GM10266 (cell line): Measurements from ENCODE around the gene ZNF280D.
"Not testable (repeated sequence)": the region's sequence is repeated elsewhere in the genome, so short reads cannot be mapped to it uniquely, and the experiment has no call there.

ENCODE experiments used
- DNase-seq: peaks from one replicate; pipeline ENCODE4 v3.0.0; 2012; ENCODE audit errors: extremely low spot score
- TF ChIP-seq, protein P1 (sequence below): IDR thresholded peaks from 2 replicates; pipeline ENCODE4 v1.5.1; 2012; ENCODE audit warnings: mild to moderate bottlenecking, low read depth; ENCODE audit not compliant: control insufficient read depth, insufficient read depth; ENCODE audit errors: missing control alignments

ZNF280D gene, protein sequence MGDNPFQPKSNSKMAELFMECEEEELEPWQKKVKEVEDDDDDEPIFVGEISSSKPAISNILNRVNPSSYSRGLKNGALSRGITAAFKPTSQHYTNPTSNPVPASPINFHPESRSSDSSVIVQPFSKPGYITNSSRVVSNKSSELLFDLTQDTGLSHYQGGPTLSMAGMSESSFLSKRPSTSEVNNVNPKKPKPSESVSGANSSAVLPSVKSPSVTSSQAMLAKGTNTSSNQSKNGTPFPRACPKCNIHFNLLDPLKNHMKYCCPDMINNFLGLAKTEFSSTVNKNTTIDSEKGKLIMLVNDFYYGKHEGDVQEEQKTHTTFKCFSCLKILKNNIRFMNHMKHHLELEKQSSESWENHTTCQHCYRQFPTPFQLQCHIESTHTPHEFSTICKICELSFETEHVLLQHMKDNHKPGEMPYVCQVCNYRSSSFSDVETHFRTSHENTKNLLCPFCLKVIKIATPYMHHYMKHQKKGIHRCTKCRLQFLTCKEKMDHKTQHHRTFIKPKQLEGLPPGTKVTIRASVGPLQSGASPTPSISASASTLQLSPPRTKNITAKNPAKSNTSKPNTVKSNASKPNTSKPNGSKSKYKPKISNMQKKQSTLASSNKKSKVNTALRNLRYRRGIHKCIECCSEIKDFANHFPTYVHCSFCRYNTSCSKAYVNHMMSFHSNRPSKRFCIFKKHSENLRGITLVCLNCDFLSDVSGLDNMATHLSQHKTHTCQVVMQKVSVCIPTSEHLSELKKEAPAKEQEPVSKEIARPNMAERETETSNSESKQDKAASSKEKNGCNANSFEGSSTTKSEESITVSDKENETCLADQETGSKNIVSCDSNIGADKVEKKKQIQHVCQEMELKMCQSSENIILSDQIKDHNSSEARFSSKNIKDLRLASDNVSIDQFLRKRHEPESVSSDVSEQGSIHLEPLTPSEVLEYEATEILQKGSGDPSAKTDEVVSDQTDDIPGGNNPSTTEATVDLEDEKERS

DNA sequence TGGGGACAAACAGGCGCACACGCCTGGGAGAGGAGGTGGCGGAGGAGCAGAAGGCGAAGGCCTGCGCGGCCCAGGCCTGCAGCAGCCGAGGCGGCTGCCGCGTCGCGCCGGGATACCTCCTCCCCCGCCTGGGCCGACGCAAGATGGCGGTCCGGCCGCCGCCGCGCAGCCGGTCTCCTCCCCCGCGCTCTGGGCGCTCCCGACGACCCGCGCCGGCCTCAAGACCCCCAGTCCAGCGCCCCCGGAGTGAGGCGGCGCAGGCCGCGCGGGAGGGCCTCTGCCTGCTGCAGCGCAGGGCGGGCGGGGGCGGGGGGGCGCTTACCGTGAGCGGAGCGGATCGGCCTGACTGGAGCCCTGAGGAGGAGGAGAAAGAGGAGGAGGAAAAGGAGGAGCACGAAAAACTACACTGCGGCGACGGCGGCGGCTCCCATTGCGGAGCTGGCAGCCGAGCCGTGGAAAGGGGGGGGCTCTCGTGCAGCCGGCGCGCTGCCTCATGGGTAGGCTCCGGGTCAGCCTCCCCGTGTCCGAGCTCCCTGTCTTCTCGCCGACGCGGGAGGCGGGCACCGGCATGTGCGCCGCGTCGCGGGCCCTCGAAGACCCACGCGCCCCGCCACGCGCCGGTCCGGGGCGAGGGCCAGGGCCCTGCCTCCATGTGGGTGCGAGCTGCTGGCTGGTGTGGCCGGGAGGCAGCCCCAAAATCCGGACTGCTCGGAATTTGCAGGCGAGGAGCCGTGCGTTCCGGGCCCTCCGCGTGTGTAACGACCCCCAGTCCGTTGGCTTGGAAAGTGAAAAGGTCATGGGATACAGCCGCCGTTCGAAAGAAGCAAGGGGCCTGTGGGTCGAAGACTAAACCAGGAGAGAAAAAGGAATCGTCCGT, at the start of gene ZNF280D:
Gene ZNF280D, minus strand, starts transcription at position 374 of the 877 bp plus-strand sequence. CDS start 26,400 bp downstream, outside the sequence.
- peak; percentile 87 for DNase-seq
- TF ChIP-seq, protein P1, sequence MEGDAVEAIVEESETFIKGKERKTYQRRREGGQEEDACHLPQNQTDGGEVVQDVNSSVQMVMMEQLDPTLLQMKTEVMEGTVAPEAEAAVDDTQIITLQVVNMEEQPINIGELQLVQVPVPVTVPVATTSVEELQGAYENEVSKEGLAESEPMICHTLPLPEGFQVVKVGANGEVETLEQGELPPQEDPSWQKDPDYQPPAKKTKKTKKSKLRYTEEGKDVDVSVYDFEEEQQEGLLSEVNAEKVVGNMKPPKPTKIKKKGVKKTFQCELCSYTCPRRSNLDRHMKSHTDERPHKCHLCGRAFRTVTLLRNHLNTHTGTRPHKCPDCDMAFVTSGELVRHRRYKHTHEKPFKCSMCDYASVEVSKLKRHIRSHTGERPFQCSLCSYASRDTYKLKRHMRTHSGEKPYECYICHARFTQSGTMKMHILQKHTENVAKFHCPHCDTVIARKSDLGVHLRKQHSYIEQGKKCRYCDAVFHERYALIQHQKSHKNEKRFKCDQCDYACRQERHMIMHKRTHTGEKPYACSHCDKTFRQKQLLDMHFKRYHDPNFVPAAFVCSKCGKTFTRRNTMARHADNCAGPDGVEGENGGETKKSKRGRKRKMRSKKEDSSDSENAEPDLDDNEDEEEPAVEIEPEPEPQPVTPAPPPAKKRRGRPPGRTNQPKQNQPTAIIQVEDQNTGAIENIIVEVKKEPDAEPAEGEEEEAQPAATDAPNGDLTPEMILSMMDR: no peak

DNA sequence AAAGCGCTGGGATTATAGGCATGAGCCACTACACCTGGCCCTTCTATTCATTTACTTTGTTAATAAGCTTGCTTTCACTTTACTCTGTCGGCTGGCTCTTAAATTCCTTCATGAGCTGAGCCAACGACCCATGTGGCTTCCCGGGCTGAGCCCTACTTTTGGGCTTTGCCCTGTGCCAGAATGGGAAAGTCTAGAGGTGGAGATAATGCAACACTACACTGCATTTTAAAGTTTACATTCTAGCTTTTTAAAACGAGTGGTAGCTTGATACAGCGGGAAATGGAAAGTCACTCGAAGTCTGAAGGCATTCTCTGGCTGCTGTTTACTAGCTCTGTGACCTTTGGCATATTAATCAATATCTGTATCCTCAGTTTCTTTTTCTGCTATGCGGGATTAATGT, 49.0 kb upstream of the ZNF280D start:
- TF ChIP-seq, protein P1: no peak
- no peak for DNase-seq

DNA sequence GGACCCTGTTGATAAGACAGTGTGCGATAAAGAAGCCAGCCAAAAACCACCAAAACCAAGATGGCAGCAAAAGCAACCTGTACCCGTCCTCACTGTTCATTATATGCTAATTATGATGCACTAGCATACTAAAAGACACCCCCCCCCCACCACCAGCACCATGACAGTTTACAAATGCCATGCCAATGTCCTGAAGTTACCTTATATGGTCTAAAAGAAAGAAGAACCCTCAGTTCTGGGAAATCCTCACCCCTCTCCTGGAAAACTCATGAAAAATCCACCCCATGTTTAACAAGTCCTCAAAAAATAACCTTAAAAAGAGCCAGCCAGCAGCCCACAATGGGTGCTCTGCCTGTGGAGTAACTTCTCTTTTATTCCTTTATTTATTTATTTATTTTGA, 48.4 kb upstream of the ZNF280D start:
- DNase-seq: no peak
- TF ChIP-seq, protein P1: no peak

DNA sequence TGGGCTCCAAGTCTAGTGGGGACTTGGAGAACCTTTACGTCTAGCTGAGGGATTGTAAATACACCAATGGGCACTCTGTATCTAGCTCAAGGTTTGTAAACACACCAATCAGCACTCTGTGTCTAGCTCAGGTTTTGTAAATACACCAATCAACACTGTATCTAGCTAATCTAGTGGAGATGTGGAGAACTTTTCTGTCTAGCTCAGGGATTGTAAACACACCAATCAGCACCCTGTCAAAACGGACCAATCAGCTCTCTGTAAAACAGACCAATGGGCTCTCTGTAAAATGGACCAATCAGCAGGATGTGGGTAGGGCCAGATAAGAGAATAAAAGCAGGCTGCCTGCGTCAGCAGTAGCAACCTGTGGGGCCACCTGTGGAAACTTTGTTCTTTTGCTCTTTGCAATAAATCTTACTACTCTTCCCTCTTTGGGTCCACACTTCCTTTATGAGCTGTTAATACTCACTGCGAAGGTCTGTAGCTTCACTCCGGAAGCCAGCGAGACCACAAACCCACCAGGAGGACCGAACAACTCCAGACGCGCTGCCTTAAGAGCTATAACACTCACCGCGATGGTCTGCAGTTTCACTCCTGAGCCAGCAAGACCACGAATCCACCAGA, 46.9 kb upstream of the ZNF280D start:
- not testable (repeated sequence) for DNase-seq

DNA sequence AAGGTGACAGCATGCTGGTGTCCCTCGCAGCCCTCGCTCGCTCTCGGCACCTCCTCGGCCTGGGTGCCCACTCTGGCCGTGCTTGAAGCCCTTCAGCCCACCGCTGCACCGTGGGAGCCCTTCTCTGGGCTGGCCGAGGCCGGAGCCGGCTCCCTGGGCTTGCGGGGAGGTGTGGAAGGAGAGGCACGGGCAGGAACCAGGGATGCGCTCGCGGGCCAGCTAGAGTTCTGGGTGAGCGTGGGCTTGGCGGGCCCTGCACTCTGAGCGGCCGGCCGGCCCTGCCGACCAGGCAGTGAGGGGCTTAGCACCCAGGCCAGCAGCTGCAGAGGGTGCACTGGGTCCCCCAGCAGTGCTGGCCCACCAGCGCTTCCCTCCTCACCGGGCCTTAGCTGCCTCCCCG, 46.1 kb upstream of the ZNF280D start:
- DNase-seq: not testable (repeated sequence)

DNA sequence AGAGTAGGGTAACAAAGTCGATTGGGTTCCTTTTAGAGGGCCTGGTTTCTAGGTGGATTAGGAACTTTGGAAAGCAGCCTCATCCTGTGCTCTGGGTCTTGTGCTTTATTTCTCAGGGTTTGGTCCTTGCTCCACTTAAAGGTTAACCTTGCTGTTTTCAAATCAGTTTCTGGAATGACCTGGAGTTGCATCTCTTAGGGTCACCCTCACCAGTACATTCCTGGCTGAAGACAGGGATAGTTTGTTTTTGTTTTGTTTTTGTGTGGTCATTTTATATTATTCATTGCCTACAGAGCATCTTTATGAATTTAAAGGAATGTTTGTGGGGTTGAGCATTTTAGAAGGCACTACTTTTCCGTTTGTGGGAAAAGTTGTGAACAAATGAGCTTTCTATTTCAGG, 45.5 kb upstream of the ZNF280D start:
- TF ChIP-seq, protein P1: no peak
- DNase-seq: no peak

DNA sequence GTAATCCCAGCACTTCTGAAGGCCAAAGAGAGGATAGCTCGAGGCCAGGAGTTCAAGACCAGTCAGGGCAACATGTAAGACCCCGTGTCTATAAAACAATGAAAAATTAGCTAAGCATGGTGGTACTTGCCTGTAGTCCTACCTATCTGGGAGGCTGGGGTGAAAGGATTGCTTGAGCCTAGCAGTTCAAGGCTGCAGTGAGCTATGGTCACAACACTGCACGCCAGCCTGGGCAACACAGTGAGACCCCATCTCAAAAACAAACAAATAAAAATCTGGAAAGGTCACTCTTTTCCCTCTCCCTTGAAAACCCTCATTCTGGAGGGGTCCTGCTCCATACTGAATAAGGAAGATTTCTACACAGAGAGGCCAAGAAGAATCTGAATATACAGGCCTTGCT, 43.5 kb upstream of the ZNF280D start:
- no peak for DNase-seq
- TF ChIP-seq, protein P1: no peak
